NCI-H2171 (cell line): ENCODE data around the gene UBE2O.

ENCODE experiments used
- DNase-seq: peaks from one replicate; lab custom pipeline; 2025; lab: John Stamatoyannopoulos, UW

UBE2O gene

DNA sequence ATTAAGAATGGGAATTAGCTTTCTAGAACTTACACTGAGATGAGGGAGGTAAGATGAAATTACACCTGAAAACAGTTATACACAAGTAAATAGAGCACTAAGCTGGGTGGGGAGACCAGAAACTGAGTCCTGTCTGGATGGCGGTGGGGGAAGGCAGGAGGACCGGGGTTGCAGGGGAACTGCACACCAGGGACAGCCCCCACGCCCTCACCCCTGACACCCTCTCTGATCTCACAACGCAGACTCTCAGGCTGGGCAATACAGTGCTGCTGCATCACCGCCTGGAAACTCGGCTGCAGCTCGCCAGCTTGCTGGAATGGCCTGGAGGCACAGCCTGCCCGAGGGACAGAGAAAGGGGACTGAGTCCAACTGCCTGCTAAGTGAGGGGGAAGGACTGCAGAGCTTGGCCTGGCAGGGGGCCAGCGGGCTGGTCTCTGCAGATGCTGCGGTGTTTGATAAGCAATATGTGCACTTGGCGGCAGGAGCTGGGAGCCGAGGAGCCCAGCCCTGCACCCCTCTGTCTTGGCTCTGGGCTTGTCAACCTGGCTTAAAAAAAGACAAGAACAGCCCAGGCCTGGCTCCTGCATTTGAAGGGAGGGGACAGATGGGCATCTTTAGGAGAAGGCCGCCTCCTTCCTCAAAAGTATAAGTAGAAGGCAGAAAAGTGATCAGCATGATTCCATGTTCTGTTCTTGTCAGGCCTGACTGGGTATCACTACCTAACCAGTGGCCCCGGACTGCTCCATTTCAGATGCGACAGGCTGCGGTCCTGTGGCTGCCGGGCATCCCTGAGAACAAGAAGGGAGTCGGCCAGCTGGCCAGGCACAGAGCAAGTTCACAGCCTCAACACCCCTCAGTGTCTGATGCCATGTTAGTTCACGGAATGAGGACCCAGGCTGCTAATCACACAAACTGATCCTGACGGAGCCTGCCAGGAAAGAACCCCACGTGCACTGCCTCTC lies 38.3 kb downstream of the UBE2O start:
- DNase-seq, result peak; percentile 84

DNA sequence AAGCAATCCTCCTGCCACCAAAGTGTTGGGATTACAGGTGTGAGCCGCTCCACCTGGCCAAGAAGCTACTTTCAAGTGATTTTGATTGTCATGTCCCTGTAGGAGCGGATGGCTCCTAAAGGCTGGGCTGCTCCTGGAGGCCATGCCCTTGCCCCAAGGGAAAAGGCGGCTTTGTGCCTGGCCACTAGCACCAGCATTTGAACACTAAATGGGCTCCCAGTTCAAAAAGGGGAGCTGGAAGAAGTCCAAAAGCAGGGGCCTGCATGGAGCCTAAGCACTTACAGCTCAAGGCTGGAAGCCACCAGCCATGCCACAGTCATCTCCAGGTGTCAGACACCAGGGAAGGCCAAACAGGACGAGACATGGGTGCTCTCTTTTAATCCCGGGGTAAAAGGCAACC lies 41.7 kb downstream of the UBE2O start:
- DNase-seq, result no peak

DNA sequence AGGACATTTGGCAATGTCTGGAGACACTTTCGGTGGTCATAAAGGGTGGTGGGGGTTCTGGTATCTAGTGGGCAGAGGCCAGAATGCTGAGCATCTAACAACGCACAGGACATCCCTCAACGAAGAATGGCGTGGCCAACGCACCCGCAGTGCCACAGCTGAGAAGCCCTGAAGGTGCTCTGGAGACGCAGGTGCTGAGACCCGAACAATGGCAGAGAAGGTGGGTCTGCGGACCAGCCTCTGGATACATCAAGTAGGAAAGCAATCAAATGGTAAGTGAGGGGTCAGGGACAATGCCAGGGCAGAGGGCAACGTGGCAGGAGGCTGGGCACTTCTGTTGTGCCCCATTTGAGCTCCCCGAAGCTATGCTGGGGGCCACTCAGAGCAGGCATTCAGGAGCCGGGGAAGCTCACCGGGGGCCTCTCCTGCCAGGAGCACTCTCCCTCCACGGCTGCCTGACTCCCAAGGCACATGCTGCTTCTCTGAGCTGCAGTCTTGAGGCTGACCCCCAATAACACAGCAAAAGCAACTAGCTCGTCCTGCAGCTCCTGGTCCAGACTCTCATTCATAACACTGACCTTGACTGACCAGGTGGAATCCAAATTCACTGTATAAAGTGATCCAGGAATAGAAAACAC lies 42.5 kb downstream of the UBE2O start:
- no peak for DNase-seq

DNA sequence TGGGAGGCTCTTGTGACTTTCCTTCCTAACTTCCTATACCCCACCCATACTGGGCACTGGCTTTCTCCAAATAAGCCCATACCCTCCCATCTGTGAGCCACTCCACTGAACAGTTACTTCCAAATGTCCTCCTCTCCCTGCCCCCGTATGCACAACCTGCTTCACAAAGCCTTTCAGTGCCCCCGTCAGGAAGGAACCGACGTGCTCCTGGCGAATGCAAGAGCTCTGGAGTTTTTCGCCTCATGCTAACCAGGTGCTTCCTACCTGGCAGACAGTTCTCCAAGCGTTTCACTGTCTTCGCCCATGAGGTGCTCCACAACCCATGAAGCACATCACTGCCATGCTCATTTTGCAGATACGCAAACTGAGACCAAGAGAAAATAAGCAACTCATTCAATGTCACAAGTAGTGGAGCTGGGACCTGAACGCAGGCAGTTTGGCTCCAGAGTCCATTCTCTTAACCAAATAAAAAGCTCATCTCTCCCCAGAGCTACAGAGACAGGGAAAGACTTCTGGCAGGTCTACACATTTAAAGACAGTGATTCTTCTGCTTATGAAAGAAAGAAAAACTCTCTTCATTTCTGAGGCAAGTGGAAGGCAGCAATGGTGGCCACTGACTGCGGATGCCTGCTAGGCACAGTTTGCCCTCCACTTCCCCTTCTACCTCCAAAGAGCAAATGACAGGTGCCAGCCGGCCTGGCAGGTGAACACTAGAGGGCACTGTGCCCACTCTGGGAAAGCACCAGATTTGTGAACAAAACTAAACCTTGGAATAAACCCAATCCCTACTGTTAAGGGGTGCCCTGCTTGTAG lies 44.7 kb downstream of the UBE2O start:
- DNase-seq, result peak; percentile 66

DNA sequence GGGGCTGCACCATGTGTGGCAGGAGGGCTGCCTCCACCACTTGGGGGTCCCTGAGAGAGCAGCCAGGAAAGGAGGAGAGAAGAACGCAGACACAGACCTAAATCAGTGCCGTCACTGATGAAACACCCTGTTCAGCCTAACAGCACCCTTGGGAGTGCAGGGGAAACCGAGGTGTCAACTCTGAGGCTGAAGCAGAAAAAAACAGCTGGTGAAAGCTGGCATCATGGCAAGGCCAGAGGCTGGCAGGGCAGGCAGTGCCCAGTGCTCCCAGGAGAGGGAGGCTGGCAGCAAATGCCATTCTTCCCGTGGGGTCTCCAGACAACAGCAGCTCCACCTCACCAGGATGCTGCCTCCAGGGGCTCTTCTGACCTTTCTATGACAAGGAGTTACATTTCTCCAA lies 45.4 kb downstream of the UBE2O start:
- no peak for DNase-seq

DNA sequence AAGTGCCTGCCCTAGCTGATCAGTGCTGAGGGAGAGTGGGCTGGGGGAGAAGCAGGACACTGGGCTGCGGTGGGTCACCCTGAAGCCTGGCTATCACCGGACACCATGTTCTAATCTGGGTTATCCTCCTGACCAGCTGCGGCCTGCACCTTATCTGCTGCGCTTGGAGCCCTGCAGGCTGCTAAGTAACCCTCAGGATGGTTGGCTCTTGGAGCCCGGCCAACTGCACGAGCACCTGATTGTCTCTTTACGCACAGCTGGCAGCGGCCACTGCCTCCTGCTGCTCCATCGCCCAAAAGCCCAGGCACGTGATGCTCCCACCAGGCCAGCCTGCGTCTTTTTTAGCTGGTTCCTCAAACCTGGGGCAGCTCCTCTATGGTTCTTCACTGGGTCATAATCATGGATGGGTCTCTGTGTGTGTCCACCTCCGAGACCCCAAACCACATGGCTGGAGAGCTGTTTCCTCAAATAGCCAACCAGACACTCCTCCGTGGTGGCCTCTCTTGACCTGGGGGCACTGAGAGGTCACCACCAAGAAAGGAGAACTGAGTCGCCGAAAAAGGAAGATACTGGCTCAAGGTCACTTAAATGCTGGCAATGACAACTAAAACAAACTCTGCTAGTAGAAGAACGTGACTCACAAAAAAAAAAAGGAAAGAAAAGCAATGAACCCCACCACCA lies 46.8 kb downstream of the UBE2O start:
- peak; percentile 63 for DNase-seq

DNA sequence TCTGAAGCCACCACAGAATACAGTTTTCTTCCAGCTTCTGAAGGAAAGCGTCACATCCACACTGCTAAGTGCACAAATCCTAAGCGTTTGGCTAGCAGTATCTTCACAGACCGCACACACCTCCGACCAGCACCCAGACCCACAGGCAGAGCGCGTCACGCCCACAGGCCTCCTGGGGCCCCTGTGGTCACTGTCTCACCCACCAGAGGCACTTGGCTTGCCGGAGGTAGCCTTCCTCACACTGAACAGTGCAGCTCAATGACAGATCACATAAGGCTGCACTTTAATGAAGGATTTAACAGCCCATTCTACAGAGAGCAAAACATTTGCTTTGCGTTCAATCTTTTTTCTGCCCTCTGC lies 47.4 kb downstream of the UBE2O start:
- no peak for DNase-seq

DNA sequence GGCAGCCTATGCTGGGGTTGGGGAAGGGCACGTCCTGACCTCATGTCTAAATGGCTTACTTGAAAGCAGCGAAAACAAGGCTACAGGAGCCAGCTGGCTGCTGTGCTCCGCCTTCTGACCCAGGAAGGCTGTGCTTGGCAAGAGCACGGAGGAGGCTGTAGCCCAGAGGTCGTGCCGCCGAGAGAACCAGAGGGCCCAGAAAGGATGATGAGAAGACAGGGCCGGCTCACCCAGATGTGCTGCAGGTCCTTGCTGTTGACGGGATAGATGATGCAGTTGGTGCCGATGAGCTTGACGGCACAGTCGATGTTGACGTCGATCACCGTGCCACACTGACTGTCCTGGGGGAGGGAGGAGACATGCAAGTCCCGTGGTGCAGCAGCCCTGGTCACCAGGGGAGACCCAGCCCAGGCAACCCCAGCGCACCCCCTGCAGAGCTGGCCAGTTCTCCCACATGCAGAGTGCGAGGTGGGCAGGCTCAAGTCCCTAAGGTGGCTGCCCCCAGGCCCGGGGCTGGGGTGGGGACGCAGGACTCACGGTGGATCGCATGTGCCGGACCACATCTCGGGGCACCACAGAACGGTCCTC lies 47.9 kb downstream of the UBE2O start:
- no peak for DNase-seq

DNA sequence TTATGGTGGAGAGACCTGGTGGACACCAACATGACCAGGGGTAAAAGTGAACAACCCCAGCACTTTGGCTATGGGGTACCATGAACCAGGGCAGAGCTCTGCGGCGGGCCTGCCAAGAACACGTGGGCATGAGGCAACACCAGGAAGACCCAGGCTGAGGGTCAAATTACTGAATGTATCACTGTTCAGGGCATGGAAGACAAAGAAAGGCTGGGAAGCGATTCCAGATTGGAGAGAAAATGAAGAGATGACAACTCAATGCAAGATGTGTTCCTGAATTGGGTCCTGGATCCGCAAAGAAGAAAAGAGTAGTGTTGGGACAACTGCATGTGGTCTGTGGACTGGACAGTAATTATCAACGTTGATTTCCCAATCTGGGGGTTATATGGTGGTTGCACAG lies 48.7 kb downstream of the UBE2O start:
- DNase-seq, result no peak

DNA sequence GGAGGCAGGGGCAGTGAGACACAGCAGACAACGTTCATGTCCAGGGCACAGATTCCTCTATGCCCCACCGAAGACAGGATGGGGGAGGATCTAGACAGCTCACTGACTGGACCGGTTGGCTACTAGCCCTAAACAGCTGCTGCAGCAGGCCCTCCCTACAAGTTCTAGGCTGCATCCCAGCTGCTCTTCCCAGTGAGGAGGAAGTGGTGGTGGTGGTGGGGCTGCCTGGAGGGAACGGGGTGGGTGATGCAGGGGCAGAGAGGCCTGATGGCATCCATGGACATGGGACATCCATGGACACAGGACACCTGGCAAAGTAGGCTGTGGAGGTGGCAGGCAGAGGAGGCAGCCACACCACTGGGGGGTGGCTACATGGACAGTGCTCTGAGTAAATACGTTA lies 50.2 kb downstream of the UBE2O start:
- DNase-seq, result no peak

DNA sequence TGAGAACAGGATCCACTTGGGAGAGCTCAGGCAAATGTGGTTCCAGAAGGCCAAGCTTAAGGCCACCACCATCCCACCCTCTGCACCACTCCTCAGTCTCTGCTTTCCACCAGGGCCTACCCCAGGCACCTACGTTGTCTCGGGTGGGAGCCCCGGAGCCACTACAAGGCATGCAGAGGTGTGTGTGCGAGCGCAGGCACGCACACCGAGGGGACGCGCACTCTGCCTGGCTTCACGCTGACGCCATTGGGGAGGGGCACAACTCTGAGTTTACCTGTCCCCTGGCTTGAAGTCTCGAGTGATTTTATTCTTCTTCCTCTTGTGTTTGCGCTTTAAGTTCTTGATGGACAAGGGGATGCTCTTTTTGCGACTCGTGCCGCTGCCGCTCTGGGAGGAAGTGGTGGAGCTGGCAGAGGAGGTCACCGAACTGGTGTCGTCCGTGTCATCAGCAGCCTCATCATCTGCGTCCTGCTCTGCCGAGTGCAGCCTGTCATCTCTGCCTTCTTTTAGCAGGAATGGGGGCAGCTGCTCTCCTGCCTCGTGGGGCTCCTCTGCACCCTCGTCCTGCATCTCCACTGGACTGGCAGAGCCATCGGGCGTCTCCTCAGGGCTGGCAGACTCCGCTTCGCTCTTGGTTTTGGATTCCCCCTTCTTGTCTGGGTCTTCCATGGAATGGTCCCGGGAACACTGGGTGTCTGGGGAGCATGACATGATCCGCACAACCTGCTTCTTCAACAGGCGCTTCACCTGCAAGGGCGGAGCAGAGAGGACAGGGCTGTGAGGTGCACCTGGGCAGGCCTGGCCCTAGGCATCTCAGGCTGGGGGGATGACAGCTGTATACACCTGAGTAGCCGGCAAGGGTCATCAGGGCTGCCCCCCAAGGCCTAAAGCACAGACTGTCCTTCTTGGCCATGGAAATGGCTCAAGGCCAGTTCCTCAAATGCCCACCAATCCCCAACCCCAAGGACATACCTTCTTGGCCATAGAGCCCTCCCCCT lies 53.5 kb downstream of the UBE2O start:
- no peak for DNase-seq

DNA sequence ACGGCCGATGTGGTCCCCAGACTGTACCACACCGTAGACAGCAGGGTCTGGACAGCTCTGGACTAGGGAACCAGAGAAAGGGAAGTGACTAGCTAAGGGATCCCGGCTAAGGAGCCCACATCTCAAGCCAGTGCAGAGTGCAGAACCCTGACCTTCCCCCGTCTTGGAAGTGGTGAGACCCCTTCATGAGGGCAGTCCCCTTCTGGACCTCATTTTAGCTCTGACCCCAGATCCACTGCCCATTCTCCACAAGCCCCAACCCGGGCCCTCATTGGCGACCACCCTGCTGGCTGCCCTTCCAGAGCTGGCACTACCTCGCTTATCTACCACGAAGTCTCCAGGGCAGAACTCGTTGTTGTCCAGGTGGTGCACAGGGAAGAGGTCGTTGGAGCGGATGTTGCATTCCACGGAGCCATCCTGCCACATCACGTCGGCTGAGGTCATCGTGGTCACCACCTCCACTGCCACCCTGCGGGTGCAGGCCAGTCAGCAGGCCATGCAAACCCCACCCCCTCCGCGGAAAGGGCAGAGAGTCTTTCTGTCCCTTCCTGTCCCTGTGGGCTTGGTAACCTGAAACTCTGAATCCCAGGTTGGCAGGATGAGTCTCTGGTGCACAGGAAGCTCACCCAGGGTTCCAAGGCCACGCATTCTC lies 54.3 kb downstream of the UBE2O start:
- DNase-seq, result no peak

DNA sequence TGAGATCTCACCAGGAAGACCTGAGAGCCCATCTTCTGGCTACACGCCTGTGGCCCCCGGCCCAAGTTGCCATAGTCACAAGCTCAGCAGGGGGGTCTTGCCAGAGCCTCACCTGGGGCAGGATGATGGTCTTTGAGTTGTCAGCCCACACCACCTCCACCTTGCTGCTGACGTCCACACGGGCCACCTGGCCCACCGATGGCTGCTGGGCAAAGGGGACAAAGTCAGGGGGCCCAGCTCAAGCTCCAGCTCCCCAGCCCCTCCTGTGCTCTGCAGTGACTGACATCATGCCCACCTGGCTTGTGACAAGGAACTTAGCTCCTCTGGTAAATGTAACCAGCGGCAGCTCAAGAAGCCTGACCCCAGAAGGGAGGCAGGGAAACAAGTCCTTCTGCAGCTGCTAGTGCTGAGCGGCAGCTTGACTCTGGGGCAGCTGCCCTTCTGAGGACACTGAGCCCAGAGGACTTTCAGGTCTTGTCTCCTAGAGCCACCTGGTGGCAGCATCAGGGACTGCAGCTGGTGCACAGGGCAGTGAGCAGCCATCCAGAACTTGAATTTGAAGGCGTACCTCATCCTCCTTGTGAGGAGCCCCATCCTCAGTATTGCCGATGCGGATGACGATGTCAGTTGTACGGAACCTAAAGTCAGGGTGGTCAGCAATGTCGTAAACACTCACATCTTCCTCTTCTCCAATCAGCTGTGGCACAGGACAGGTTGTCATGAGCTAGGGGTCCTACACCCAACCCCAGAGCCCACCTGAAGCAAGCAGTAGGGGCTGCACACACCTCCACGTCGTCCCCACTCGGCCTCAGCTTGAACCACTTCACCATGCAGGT lies 55.0 kb downstream of the UBE2O start:
- DNase-seq, result peak; percentile 67

DNA sequence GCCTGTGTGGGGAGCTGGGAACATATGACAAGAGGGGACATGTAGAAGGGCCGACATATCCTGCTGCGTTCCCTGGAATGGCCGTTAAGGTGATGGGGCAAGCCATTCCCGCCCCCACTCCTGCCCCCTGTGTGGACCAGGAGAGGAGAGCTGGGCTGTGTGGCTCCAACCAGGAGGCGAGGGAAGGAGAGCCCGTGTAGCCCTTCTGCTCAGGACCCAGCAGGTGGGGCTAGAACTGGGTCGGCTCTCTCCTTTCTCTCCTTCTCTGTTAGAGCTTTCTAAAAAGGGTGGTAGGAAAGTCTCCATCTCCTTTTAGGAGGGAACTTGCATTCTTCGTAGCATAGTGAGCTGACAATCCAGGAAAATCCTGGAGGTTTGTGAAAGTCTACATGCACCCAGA lies 55.8 kb downstream of the UBE2O start:
- no peak for DNase-seq

DNA sequence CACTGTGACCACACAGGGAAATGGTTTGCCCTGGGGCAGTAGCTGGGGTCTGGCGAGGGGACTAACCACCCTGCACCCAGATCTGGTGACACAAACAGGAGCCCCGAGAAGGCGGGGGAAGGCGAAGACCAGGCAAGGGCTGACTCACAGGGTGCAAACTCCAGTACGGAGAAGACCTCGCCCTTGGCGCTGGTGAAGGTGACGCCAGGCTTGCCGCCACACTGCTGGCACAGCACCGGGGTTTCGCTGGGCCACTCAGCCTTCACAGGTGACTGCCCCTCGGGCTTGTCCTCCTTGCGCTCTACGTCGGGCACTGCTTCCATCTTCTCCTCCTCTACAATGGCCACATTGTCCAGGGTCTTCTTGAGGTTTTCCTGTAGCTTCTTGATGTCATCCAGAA lies 57.0 kb downstream of the UBE2O start:
- no peak for DNase-seq

DNA sequence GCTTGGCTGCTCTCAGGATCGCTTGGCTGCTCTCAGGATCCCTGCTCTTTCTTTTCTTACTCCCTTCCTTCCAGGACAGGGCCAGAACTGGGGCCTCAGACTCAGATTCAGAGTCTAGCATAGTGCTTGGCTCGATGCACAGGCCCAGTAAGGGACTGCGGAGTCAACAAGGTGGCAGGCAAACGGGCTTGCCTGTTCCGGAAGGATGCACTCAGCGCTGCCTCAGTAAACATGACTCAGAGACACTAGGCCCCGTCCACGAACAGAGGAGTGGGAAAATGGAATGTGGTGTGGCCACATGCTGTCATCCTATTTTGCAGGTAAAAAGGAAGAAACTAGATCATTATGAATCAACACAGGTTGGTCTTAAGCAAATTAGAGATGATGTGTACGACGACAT lies 58.8 kb downstream of the UBE2O start:
- DNase-seq, result no peak

DNA sequence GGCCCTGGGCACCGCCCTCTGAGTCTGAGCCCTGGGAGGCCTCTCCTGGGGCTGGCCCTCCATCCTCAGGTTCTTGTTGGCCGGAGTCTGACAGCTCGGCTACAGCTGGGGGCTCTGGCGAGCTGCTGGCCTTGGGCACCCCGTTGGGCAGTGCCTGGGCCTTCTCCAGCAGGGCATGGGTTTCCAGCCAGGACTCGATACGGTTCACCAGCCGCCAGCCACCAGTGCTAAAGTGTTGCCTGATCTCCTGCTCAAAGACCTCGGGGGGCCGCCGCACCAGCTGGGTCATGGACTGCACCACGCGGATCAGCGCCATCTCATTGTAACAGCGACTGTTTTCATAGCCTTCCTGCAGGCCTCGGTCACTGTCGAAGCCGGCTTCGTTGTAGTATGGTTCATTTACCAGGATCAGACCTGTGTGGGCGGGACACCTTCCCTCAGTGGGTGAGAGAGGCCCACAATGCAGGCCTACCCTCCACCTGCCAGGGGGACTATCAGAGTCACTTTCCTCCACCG lies 61.7 kb downstream of the UBE2O start:
- no peak for DNase-seq

DNA sequence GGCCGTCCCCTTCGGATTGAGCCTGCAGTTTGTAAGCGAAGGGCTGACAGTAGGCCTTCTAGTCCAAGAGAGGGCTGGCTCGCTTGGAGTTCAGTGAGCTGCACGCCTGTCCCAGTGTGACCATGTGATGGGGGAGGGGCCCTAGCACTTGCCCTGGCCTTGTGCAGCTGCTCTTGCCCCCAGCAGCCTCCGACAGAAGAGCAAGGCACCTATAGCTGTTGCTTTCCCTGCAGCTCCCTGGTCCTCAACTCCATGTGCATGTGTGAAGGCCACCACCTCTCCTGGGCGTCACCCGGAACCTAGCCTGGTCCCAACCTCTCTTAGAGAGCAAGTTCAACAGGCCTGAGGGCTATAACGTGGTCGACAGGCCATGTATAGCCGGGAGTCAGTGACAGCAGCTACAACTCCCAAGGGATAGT lies 62.9 kb downstream of the UBE2O start:
- DNase-seq, result no peak
